Spleen (tissue), 7 donors: ENCODE results near the gene KIF20A.

Experiments used
- POLR2A ChIP-seq, 3 donors: fragments of 450-650 bp; IDR thresholded peaks; one replicate each; pipeline ENCODE4 v1.5.1; 2017; ENCODE audit warnings: antibody characterized with exemption in 3 of 3, mild to moderate bottlenecking in 1 of 3
- TF ChIP-seq, protein P1 (sequence below), 11 experiments: fragments of 200-600 bp in 7 of 11; fragments of 450-650 bp in 4 of 11; sonication (generic) in 4 of 11; IDR thresholded peaks in 8 of 11; conservative IDR thresholded peaks in 3 of 11; 1 replicate in 7 of 11; 2 replicates in 4 of 11; pipeline versions ENCODE4 v1.4.0 to v1.8.0; 2016 to 2021; ENCODE audit warnings: antibody characterized with exemption in 11 of 11, inconsistent platforms in 4 of 11, mild to moderate bottlenecking in 1 of 11
- donor health status: DM: no; HTN: no; CAD: no; lungs with moderate emphysema.
- donor health status: DM: no; HTN: no; CAD: no.
- donor health status: DM: no; HTN: no; CAD: no.

DNA sequence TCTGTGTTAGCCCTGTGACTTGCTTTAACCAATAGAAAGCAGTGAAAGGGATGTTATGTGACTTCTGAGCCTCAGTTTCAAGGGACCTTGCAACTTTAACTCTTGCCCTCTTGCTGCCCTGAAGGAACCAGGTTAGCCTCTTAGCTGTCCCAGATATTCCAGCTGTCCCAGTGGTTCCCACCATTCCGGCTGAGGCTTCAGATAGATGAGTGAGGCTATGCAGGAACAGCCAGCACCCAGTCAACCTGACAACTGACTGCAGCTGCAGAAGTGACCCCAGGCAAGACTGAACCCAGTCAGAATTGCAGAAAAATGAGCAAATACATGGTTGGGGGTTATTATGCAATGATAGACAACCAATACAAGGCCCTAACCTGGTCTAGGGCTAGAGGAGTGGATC lies 44.6 kb downstream of the KIF20A start:
- no peak for TF ChIP-seq POLR2A (IDR thresholded peaks at IDR 0.05)
- TF ChIP-seq, protein P1, sequence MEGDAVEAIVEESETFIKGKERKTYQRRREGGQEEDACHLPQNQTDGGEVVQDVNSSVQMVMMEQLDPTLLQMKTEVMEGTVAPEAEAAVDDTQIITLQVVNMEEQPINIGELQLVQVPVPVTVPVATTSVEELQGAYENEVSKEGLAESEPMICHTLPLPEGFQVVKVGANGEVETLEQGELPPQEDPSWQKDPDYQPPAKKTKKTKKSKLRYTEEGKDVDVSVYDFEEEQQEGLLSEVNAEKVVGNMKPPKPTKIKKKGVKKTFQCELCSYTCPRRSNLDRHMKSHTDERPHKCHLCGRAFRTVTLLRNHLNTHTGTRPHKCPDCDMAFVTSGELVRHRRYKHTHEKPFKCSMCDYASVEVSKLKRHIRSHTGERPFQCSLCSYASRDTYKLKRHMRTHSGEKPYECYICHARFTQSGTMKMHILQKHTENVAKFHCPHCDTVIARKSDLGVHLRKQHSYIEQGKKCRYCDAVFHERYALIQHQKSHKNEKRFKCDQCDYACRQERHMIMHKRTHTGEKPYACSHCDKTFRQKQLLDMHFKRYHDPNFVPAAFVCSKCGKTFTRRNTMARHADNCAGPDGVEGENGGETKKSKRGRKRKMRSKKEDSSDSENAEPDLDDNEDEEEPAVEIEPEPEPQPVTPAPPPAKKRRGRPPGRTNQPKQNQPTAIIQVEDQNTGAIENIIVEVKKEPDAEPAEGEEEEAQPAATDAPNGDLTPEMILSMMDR (IDR thresholded peaks at IDR 0.05 in 8 of 11, conservative IDR thresholded peaks at IDR 0.05 in 3 of 11), result no peak
